GM21515 (cell line): ENCODE results near the gene CDPF1.
"Not testable (repeated sequence)": the region's sequence is repeated elsewhere in the genome, so short reads cannot be mapped to it uniquely, and the experiment has no call there.

Experiments
- ATAC-seq: cut with Tn5 transposase; IDR thresholded peaks from one replicate; pipeline ENCODE4 v1.9.1; 2021; ENCODE audit not compliant: unreplicated experiment

CDPF1 gene

DNA sequence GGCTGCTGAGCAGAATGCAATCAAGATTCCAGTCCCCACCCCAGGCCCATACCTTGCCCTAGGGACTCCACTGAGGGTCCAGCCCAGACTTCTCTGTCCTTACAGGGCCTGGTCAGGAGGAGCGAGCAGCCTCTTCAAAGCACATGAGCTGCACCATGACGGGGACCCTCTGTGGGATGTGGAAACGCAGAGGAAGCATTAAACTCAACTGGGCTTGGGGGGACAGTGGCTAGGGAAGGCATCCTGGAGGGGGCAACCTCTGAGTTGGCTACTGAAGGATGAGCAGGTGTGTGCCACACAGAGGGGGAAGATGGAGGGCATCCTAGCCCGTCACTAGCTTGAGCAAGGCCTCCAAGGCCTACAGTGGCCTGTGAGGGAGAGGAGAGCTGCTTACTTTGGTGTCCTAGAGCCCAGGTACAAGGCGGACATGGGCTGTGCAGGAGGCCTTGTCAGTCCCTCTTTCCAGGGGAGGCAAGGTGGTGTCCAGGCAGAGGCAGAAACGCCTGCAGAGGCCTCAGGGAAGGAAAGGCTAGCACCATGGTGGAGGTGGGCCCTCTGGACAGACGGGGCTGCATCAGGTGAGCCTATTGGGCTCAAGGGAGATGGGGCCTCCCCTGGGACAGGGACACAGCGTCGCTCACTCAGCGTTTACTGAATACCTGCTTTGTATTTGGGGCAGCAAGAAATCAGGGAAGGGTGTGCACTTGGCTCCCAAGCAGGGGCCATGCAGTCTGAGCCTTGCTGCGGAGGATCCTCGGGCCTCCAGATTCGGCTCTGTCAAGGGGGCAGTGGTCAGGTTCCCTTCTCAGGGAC, 32.0 kb upstream of the CDPF1 start:
- ATAC-seq, result no peak

DNA sequence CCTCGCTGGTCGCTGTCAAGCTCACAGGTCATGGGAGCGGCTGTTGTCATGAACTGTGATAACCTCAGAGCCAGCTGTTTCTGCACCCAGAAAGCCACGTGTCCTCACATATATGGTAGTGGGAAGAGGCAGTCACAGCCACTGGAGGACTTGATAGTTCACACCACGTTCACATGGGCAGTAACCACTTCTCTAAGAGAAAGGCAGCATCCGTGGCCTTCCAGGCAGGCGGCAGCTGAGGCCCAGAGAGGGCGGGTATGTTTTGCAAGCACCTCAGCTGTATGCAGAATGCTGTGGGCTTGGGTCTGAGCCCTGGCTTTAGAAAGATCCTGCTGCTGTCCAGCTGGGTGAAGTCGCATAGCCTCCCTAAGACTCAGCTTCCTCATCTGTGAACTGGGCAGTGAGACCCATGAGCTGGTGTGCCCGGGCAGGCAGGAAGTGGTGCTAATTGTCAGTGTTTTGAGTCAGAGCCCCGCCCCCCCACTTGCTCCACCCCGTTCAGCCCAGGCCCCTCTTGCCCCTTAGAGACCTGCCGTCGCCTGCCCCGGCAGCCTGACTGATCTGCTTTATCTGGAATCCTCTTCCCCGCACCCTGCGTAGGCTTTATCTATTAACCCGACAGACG, 31.0 kb upstream of the CDPF1 start:
- no peak for ATAC-seq

DNA sequence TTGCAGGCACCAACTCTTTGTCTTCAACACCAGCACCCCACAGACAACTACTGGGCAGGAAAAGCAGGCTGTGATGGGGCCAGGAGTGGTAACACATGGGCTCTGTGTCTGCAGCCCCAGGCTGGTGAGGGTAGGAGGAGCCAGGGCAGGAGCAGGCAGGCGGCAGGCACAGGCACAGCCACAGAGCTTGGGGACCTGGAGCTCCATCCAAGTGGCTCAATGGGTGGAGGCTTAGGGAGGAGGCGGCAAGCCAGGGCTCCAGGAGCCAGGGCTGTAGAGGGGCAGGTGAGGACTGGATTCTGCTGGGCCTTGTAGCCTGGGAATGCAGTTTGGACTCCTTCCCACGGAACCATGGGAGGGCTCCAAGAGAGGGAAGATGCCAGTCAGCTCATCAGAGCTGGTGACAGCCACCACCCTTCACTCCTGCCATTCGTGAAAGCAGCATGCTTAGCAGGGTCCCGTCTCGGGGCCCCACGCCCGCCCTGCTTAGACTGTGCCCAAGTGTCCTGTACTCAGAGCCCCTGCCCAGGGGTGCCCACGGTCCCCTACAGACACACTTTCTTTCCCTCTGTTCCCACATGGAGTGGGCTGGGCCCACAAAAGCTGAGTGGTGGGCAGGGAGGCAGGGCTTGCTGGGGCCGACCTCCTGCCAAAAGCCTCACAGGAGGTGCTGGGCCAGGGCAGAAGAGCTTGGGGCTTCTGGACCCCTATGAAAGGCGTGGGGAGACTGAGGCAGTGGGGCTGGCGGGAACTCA, 30.1 kb upstream of the CDPF1 start:
- ATAC-seq, result no peak

DNA sequence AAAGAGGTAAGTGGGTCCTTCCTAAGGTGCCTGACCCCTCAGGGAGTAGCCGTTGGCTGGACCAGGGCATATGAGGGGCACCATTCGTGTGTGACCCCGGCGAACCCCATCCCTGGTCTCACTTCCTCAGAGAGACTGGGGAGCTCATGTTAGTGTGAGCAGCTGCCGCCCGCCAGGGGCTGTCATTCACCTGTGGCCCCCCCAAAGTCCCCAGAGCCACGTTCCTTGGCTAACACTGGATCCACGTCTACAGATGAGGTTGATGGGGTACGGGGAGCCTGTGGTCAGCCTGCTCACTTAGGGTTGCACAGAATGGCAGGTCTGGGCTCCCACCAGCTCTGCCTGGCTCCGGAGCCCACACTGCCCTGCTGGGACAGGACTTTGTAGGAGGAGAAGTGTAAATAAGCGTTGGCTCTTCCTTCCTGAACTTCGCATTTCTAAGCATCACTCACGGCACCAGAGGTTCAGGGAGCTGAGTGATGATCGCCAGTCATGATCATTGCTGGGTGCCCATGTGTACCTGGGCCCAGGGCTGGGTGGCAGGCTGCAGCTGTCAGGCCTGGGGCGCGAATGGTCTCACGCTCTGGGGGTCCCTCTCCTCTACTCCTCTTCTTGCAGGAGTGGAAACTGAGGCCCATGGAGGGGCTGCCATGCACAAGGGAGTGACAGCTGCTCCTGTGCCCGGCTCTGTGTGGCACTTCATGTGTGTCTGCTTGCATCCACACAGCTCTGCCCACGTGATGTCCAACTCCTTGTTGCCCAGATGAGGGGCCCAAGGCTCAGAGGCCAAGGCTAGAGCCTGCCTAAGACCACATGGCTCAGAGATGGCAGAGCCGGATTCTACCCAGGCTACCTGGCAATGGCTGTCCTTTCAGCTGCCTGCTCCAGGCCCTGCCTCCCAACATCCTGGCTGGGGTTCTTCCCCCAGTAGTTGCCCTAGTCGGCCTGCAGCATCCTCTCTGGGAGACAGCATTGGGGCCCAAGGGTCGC, 28.9 kb upstream of the CDPF1 start:
- ATAC-seq, result no peak

DNA sequence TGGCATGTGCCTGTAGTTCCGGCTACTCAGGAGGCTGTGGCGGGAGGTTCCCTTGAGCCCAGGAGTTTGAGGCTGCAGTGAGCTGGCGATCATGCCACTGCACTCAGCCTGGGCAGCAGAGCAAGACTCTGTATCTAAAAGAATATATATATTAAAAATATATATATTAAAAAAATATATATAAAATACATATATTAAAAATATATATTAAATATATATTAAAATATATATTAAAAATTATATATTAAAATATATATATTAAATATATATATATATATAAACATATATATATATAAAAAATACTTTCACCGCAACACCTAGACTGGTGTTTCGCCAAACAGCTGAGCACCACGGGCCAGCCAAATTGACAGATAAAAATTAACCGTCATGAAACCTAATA, 26.5 kb upstream of the CDPF1 start:
- ATAC-seq, result no peak

DNA sequence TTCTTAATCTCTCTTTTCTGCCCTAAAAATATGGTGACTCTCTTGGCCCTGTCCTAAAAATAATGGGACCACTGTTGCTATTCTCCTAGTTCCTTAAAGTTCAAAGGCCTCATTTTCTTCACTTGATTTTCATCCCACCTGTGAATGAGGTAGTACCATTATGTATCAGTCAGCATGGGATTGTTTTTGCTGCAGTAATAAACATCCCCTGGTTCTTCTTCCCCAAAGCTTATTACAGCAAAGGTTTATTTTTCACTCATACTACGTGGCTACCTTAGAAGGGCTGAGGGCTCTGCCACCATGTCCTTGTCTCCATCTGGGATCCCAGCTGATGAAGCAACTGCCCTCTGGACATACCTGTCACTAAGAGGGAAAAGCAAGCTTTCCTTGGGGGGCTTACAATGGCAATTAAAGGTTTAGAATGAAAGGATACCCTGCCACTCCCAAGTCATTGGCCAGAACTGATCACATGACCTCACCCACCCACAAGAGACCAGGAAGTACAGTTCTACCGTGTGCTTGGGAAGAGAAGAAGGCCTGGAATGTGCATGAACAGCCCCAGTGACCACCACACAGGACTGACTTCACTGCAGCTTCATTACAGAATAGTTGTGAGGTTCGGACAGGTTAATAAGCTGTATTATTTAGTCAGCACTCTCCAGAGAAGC, 25.5 kb upstream of the CDPF1 start:
- ATAC-seq, result no peak

DNA sequence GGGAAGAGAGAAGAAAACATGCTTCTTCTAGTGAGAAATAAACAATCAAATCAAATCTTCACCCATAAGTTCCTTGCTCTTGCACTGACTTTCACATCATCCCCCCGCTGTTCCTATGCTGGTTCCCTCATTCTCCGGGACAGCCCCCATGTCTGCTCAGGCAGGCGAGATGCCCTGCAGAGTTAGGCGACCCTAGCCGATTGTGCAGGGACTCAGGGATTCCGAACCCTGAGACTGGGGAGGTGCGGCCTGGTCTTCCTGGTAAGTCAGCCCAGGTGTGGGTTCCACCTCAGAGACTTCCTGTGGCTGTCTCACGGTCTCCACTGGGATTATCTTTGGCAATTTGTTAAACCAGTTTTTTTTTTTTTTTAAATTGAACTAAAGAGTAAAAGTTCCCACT, 24.3 kb upstream of the CDPF1 start:
- no peak for ATAC-seq

DNA sequence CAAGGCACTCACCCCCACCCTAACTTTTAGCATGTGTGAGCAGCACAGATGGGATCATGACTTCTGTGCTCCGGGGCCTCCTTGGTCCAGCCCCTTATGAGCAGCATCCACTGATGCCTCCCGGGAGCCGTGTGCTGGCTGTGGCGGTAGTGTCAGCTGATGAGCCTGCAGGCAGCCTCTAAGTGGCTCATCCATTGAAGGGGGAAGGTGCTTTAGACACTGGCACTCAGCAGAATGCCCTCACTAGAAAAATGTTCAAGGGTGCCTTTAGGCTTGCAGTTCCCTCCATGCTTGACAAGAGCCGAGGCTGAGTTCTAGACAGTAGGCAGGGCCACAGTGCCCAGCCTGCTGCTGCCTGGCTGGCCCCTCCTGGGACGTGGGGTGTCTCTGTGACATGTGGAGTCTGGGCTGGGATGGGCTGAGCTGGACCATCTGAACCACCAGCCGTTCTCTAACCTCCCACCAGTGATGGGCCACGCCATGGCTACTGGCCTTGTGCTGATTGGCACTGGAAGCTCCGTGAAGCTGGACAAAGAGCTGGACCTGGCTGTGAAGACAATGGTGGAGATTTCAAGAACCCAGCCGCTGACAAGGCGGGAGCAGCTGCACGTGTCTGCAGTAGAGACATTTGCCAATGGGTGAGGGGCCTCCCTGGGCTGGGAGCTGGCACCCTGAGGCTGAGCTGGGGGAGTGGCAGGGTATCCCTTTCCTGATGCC, 23.5 kb upstream of the CDPF1 start:
- ATAC-seq, result no peak

DNA sequence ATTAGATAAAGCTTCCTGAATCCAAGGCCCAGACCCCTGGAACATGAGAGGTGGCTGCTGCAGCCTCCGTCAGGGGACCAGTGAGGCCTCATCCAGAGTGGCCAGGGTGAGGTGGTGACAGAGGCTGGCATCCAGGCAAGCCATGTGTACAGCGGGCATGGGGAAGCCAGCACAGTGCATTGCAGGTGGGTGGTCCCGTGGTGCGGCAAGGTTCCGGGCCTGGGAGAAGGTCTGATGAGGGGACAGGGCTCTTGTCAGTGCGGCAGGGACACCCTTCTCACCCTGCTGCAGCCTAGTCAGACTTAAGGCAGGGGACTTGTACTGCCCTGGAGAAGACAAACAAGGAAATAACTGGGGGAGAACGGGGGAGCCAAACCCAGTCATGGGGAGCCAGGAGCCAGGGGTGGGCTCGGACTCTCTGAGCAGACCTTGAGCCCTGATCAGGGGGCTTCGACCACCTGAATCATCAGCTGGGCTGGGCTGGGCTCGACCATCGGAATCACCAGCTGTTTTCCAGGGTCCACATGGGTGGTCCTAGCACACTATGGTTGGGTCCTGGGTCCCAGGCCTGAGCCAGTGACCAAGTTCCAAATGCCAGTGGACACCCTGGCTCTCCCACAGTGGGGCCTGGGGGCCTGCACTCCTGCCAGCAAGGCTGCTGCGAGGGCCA, 22.8 kb upstream of the CDPF1 start:
- ATAC-seq, result no peak

DNA sequence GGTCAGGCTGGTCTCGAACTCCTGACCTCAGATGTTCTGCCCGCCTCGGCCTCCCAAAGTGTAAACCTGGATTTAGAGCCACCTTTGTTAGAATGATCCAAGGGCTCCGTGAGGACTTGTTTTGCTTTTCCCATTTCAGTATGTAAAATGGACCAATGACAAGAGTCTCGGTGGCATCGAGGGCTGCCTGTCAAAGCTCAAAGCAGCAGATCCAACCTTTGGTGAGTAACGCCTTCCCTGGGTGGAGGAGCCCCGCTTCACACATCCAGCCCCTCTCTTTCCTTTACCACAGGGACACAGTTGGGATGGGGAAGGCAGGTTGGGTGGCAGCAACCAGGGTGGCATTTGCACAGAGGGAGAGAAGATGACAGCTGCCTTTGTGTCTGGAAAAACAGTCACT, 22.1 kb upstream of the CDPF1 start:
- ATAC-seq, result no peak

DNA sequence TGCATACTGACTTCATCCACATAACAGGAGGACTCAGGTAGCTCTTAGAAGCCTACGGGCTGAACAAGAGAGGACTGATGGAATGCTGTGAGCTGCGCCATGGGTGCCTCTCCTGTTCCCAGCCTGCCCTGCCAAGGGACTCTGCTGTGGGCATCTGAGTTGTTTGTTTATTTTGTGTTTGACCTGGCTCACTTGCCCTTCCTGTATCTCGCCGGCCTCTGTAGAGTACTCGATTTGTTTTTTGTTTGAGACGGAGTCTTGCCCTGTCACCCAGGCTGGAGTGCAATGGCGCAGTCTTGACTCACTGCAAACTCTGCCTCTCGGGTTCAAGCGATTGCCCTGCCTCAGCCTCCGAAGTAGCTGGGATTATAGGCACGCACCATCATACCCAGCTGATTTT, 19.5 kb upstream of the CDPF1 start:
- ATAC-seq, result no peak

DNA sequence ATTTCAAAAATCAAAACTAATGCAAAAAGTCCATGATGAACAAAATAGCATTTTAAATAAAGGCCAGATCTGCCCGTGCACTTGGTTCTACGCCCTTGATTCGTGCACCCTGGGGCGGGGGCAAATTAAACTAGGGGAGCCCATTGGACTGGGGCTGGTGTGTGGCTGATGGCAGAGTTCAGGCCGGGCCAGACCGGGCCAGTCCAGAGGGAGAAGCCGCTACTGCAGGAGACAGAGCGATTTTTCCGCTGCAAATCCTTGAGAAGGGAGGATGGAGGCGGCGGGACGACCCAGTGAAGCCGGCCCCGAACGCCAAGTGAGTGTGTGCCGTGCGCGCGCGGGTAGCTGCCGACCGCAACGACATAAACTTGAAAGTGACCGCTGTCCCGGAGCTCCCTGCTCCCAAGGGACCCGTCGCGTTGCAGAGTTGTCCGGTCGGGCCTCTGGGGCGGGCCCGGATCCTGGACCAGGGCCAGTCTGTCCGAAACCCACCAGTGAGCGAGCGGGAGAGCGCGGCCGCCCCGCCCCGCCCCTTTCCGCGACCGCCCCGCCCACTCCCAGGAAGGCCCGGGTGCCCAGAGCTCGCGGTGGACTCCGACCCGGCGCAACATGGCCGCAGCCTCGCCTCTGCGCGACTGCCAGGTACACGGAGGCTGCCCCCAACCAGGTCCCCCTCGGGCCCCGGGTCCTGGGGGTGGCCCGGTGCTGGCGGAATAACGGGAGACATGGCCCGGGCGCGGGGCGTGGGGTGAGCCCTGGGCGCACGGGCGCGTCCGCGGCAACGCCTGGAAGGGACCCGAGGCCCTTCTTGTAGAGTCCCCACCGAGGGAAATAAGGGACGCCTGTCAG, 17.6 kb upstream of the CDPF1 start, which contains the start of gene TTC38:
Gene TTC38, plus strand, starts transcription at position 578 of the 849 bp plus-strand sequence. Its CDS starts 32 bp downstream, at position 610.
- peak; percentile 83 for ATAC-seq

DNA sequence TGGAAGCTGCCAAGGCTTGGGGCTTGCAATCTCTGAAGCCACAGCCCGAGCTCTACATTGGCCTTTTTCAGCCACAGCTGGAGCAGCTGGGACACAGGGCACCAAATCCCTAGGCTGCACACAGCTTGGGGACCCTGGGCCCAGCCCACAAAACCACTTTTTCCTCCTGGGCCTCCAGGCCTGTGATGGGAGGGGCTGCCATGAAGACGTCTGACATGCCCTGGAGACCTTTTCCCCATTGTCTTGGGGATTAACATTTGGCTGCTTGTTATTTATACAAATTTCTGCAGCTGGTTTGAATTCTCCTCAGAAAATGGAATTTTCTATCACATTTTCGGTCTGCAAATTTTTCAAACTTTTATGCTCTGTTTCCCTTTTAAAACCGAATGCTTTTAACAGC, 15.5 kb upstream of the CDPF1 start:
- ATAC-seq, result not testable (repeated sequence)

DNA sequence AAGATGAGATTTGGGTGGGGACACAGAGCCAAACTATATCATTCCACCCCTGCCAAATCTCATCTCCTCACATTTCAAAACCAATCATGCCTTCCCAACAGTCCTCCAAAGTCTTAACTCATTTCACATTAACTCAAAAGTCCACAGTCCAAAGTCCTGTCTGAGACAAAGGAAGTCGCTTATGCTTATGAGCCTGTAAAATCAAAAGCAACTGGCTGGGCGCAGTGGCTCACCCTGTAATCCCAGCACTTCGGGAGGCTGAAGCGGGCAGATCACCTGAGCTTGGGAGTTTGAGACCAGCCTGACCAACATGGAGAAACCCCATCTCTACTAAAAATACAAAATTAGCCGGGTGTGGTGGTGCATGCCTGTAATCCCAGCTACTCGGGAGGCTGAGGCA, 14.4 kb upstream of the CDPF1 start:
- not testable (repeated sequence) for ATAC-seq

DNA sequence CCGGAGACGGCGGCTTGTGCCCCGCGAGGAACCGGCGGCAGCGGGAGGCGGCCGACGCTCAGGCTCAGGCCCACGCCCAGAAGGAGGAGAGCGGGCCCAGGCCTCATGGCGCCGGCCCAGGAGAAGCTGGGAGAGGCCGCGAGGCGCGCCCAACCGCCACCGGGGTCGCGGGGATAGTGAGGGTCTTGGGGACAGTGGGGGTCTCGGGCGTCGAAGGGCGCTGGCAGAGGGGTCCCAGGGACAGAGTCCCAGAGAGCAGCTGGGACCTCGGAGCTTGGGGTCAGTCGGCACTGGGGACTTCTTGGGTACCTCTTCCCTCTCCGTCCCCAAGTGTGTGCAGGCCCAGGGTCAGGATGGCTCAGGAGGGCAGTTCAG, 13.1 kb upstream of the CDPF1 start, which contains the start of gene PKDREJ:
Gene PKDREJ, minus strand, starts transcription at position 128 of the 375 bp plus-strand sequence. Its CDS starts 21 bp downstream, at position 107.
- ATAC-seq, result no peak

DNA sequence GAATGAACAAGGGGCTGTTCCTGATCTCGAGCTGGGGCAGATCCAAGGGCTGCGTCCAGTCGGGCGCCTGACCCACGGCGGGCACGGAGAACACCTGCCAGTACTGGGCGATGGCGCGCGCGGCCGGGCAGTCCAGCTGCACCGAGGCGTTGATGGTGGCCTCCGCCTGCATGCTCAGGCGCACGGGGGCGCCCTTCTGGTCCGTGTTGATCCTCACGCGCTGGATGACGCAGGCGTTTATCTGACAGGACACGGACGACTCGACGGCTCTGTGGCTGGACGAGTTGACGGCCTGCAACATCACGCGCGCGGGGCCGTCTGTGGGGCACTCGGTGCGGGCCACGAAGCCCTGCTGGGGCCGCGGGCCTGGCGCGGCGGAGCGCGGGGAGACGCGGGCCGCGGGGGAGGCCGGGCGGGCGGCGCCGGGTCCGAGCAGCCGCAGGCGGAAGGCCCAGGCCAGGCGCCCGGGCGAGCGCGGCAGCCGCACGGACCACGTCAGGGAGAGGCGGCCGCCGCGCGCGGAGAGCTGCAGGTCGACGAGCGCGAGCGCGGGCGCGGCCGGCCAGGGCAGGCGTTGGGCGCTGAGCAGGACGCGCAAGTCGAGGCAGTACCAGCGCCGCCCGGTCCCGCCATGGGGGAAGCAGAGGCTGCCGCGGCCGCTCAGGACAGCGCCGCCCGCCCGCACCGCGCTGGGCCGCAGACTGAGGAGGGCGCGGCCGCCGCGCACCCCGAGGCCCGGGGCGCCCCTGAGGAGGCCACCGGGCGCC, 12.5 kb upstream of the CDPF1 start:
- no peak for ATAC-seq

DNA sequence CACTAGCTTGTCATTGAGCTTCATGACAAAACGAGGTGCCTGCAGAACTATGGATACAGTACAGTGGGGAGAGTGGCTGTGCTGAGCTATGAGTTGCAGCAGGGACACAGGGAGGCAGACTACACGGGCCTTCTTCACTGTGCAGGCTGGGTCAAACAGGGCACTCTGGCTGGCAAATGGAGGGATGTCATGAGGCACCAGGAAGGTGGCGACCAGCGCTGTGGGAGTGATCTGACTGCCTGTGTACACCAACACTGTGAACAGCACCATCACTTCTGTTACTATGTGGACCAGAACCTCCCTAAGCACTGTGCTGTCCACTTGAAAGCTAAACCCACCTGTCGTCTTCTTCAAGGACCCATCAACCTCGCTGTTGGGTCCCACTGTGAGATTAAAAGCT, 9.9 kb upstream of the CDPF1 start:
- no peak for ATAC-seq
